ENCODE measurements around the gene BRME1. TPM values are rescaled to one million over a fixed set of nuclear protein-coding genes. Genes with fewer than 3 reads are reported as not detected.
A peak's percentile ranks its signal among the peaks of the same experiment; 100 is the strongest.

The BRME1 gene
- total and polyA plus RNA-seq, 2 experiments from 2014 or later, result 4.0 to 8.2 TPM

DNA sequence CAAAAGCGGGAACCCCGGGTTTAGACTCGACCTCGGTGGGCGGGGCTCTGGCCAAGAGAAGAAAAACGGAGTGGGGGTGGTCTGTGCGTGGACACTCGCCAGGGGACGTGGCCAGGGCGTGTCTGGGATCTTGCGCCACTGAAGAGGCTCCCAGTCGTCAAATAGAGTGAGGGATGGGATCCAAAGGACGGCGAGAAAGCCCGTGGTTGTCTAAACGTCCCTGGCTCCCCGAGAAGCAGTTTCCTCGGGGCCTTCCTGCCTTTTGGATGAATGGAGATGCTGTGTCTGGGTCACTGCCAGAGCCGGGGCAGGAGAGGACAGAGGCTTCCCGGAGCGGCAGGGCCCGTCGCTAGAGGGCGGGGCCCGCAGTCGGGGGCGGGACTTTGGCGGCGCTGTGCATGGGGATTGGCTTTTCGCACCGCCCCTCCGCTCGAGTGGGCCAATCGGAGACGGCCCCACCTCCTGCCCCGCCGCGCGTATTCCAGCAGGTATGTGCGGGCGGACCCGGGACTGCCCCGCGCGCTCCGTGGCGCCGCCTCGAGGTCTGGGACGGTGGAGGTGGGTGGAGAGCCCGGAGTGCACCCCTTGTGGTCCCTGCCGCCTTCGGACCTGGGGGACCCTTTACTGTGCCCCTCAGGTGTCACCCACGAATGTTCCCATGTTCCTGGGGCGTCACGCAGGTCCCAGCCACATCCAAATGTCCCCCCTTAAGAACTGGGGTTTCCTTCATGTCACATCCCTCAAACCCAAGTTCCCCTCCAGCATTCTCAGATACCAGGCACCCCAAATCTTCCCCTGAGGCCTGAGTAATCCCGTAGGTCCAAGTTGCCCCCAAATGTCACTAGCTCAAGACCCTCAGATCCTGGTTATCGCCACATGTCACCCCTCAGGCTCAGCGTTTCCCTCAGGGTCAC lies 72.3 kb downstream of the BRME1 start:
- H3K4me3 ChIP-seq, result peak overlapping the region; percentile 26
- peak; percentile 95 to 96 for DNase-seq (ENCODE audit: low read depth in 1 of 2, low spot score in 1 of 2)
- no peaks in the 10 kb centered on the region for H3K4me1 ChIP-seq (ENCODE audit: low read depth)
- no peaks in the 10 kb centered on the region for H3K9me3 ChIP-seq (ENCODE audit: low read depth)
- TF ChIP-seq, protein P1, sequence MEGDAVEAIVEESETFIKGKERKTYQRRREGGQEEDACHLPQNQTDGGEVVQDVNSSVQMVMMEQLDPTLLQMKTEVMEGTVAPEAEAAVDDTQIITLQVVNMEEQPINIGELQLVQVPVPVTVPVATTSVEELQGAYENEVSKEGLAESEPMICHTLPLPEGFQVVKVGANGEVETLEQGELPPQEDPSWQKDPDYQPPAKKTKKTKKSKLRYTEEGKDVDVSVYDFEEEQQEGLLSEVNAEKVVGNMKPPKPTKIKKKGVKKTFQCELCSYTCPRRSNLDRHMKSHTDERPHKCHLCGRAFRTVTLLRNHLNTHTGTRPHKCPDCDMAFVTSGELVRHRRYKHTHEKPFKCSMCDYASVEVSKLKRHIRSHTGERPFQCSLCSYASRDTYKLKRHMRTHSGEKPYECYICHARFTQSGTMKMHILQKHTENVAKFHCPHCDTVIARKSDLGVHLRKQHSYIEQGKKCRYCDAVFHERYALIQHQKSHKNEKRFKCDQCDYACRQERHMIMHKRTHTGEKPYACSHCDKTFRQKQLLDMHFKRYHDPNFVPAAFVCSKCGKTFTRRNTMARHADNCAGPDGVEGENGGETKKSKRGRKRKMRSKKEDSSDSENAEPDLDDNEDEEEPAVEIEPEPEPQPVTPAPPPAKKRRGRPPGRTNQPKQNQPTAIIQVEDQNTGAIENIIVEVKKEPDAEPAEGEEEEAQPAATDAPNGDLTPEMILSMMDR (IDR thresholded peaks at IDR 0.05; ENCODE audit: low read depth, low read length), result peak; percentile 38
- peaks cover 3% of the 10 kb centered on the region for H3K36me3 ChIP-seq
- no peak overlapping the region for H3K27ac ChIP-seq
- no peaks in the 10 kb centered on the region for H3K27me3 ChIP-seq

Other genes starting within 250 kb of the BRME1 start
- 79.8 and 92.4 TPM in 2 replicates for gene MRI1, start 141.6 kb downstream of the BRME1 start, total RNA-seq
- gene MRI1, start 141.6 kb downstream of the BRME1 start, polyA plus RNA-seq, result 24.8 and 25.8 TPM in 2 replicates
- gene C19orf53, start 131.7 kb downstream of the BRME1 start, total RNA-seq, result 276 and 280 TPM in 2 replicates
- 242 and 245 TPM in 2 replicates for gene C19orf53, start 131.7 kb downstream of the BRME1 start, polyA plus RNA-seq
- 13.7 and 29.8 TPM in 2 replicates for gene ZSWIM4, start 110.7 kb downstream of the BRME1 start, total RNA-seq
- gene ZSWIM4, start 110.7 kb downstream of the BRME1 start, polyA plus RNA-seq, result 13.0 and 19.6 TPM in 2 replicates
- gene NANOS3, start 29.0 kb downstream of the BRME1 start, total RNA-seq, result 0.39 and 2.0 TPM in 2 replicates
- gene NANOS3, start 29.0 kb downstream of the BRME1 start, polyA plus RNA-seq, result 0.86 and 1.6 TPM in 2 replicates
- gene CC2D1A, start 84 bp upstream of the BRME1 start, total RNA-seq, result 43.2 and 46.6 TPM in 2 replicates
- 41.5 and 42.5 TPM in 2 replicates for gene CC2D1A, start 84 bp upstream of the BRME1 start, polyA plus RNA-seq
- 0.24 and 0.67 TPM in 2 replicates for gene PODNL1, start 32.3 kb upstream of the BRME1 start, total RNA-seq
- gene PODNL1, start 32.3 kb upstream of the BRME1 start, polyA plus RNA-seq, result not detected in 2 replicates
- 44.6 and 48.1 TPM in 2 replicates for gene DCAF15, start 46.4 kb upstream of the BRME1 start, total RNA-seq
- gene DCAF15, start 46.4 kb upstream of the BRME1 start, polyA plus RNA-seq, result 33.3 and 34.0 TPM in 2 replicates
- 8.9 TPM in 2 replicates for gene RFX1, start 100.2 kb upstream of the BRME1 start, total RNA-seq
- gene RFX1, start 100.2 kb upstream of the BRME1 start, polyA plus RNA-seq, result 2.7 and 3.3 TPM in 2 replicates
- not detected in 2 replicates for gene RLN3, start 122.0 kb upstream of the BRME1 start, total RNA-seq
- gene RLN3, start 122.0 kb upstream of the BRME1 start, polyA plus RNA-seq, result 0.44 TPM in 1 of 2 replicates, not detected in the other
- gene IL27RA, start 125.6 kb upstream of the BRME1 start, total RNA-seq, result 4.6 and 7.1 TPM in 2 replicates
- 4.3 and 17.1 TPM in 2 replicates for gene IL27RA, start 125.6 kb upstream of the BRME1 start, polyA plus RNA-seq
- gene PALM3, start 156.0 kb upstream of the BRME1 start, total RNA-seq, result 0.25 and 0.30 TPM in 2 replicates
- gene PALM3, start 156.0 kb upstream of the BRME1 start, polyA plus RNA-seq, result 0.10 and 1.0 TPM in 2 replicates
- gene MISP3, start 166.7 kb upstream of the BRME1 start, total RNA-seq, result 16.0 and 19.4 TPM in 2 replicates
- gene MISP3, start 166.7 kb upstream of the BRME1 start, polyA plus RNA-seq, result 23.2 and 25.6 TPM in 2 replicates
- gene C19orf67, start 179.7 kb upstream of the BRME1 start, total RNA-seq, result 3.6 and 14.2 TPM in 2 replicates
- 4.1 and 7.5 TPM in 2 replicates for gene C19orf67, start 179.7 kb upstream of the BRME1 start, polyA plus RNA-seq
- 112 and 158 TPM in 2 replicates for gene SAMD1, start 184.6 kb upstream of the BRME1 start, total RNA-seq
- gene SAMD1, start 184.6 kb upstream of the BRME1 start, polyA plus RNA-seq, result 130 and 136 TPM in 2 replicates
- 95.2 and 126 TPM in 2 replicates for gene PRKACA, start 211.6 kb upstream of the BRME1 start, total RNA-seq
- gene PRKACA, start 211.6 kb upstream of the BRME1 start, polyA plus RNA-seq, result 30.6 and 33.5 TPM in 2 replicates
- gene ASF1B, start 230.5 kb upstream of the BRME1 start, total RNA-seq, result 19.1 and 21.8 TPM in 2 replicates
- 27.5 and 30.7 TPM in 2 replicates for gene ASF1B, start 230.5 kb upstream of the BRME1 start, polyA plus RNA-seq

Data from cardiac muscle cell (in vitro differentiated cells and primary cell).